GM19468 (cell line): ENCODE data around the gene LEAP2.

Source experiments
- ATAC-seq: cut with Tn5 transposase; IDR thresholded peaks from one replicate; pipeline ENCODE4 v1.9.1; 2021; ENCODE audit warnings: mild to moderate bottlenecking, moderate library complexity, moderate number of reproducible peaks; ENCODE audit not compliant: unreplicated experiment; ENCODE audit errors: extremely low read depth

LEAP2 gene

DNA sequence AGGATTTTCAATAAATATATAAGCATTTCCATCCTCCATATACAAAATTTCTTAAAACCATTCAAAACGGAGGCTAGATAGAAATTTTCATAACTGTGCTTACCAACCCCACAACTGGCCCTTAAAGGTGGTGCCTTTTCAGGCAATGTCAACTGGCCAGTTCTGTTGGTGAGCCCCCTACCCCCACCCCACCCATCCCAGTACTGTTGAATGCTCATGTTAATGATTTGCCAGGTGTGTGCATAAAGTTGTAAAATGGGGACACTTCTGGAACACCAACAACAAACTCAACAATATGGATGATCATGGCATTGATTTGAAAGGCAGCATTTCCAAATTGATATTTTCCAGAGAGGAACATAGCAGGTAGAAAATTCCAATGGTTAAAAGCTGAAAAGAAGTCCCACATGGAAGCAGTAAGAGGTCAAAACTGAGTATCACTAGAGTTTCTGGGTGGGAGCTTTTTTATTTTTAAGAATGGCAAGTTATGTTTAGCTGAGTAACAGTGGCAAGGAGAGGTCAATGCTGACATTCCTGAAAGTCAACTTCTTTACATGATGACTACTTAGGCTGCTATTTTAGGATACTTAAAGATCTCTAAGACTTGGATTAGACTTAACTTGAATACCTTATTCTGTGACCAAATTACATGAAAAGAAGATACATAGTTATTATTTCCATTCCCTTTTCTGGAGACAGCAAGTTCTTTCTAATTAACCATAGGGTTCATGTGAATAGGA is 2.7 kb downstream of the LEAP2 start:
- ATAC-seq, result no peak

DNA sequence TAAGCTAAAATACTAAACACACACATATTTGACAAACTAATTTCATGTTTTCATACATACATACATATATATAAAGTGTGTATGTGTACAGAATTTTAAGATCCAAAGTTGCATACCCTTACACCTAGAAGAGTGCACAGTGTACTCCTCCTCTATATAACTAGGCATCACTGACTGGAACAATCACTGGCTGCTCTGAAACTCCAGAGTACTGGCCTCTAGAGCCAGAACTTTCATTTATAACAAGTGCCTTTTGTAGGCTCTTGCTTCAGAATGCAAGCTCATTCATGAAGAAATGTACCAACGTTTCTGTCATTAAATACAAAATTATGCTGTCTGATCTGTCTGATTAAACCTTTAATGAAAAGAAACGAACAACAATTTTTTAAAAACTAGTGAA is 4.0 kb downstream of the LEAP2 start:
- ATAC-seq, result no peak

DNA sequence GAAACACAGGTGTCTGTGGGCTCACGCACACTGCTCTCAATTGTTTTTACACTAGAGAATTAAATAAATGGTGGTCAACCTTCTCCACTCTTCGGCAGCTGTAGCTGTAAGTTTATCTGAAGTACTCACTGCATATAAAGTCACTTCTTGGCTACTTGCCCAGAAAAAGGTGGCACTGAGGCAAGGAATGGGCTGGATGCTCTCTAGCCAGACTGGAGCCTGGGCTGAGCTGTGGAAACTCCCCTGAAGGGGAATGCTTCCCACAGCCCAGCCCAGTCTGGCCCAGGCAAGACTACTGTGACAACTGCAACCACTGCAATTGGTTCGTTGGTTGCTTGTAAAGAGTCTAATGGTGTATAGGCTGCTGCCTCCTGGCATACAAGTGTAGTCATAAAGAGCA is 4.5 kb downstream of the LEAP2 start:
- no peak for ATAC-seq

- ATAC-seq, result no peak
These were observed 9.9 kb downstream of the LEAP2 start for GRCh38 chr5:132883261-132883834.

DNA sequence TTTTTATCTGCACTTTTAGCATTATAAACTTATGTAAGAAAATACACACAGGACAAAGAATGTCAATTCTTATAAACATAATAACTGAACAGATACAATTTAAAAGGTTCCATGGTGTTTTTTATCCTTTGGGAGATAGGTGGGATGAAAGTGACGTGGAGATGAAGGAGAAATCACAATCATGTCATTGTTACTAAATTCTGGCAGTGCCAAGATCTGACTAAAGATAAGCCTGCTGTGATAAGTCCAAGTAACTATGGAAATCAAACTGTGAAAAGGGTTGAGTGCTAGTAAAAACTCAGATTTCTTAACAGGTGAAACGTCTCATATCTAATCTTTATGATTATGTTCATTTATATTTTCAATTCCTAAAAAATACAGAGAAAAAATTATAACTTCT is 11.1 kb downstream of the LEAP2 start:
- ATAC-seq, result no peak

DNA sequence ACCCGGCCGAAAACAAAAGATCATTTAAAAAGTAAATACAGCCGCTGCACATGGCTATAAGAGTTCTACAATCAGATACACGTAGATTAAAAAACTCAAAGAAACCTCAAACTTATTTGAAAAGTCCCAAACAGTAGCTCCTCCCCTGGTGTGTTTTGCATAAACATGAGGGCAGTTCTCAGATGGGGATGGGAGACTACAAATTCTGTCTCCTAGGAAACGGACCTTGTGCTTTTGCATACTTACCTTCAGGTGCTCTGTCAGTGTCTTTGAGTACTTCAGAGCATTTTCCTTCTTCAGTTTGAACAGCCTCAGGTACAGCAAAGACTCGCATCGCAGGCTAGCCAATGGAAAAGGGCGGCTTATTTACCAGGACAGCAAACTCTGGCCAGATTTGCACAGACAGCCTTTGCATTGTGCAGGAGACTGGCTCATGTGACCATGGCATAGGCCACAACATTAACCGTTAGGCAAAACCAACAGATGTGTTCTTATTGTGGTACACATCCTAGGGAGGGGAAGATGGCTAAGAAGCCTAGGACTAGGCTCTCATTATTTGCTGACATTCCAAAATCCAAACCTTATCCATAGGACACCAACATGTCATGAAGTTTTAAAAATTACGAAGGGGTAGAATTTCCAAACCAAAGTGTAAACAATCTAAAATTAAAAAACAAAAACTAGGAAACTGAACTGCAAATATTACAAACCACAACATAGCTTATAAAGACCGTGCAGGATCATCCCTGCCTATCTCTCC is 12.8 kb downstream of the LEAP2 start:
- ATAC-seq, result no peak

DNA sequence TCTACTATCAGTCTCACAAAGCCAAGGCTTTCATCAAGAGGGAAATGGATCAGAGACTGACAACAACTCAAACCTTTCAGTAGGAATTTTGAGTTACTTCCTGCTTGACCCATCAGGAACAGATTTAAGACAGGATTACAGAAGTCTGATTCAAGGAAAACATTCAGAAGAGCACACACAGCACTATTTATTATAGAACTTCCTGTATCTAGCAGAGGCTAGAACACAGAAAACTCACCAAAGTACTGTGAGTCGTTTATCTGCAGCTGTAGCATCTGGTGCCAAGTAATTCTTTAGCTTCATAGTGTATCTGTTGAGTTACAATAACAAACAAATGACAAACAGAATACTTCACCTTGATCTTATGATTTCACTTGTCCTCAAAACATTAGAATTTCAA is 13.8 kb downstream of the LEAP2 start:
- no peak for ATAC-seq

DNA sequence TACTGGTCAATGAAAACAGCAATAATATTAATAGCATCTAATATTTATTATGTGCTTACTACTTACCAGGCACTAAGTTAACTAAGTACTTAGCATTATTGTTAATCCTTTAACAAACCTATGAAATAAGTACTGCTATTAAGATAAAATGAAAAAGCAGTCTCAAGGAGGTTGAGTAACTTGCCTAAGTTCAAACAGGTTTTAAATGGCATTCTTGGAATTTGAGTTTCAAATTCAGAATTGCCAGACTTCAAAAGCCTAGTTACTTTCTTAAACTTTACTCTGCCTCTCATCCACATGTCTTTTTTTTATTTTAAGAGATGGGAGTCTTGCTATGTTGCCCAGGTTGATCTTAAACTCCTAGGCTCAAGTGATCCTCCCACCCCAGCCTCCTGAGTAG is 16.0 kb downstream of the LEAP2 start:
- no peak for ATAC-seq

GRCh38 chr5:132890817-132891216 is 17.3 kb downstream of the LEAP2 start:
- ATAC-seq, result no peak

GRCh38 chr5:132895719-132896305 is 22.3 kb downstream of the LEAP2 start:
- ATAC-seq, result no peak

DNA sequence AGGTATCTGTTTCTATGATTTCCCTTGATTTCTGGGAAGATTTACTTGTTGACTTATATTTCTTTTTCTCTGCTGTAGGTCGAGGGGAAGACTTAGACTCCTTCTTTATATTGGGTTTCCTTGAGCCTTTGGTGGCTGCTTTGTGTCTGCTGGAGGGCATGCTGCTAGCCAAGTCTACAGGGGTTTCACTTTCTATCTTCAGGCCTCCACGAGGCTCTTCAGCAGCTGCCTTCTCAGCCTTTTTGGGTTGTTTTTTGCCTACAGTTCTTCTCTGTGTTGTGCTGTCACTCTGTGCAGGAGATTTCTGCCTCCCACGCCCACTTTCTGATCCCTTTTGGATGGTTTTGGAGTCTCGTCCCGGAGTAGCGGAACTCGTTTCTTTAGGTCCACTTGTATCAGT is 23.2 kb downstream of the LEAP2 start:
- ATAC-seq, result no peak

DNA sequence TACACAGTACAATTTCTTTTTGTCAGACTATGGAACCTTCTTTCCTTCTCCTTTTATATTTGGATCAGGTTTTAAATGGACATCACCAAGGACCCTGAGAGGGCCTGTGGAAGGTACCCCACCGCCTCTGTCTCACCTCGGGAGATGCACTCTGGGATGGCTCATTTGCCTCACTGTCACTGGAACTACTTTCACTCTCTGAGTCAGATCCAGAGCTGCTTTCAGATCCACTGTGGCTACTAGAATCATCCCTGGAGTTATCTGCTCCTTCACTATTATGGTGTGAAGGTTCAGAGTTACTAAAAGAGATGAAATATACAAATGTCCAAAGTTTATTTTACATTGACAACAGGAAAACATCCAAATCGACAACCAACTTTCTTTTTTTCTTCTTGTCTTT is 24.6 kb downstream of the LEAP2 start:
- ATAC-seq, result no peak

DNA sequence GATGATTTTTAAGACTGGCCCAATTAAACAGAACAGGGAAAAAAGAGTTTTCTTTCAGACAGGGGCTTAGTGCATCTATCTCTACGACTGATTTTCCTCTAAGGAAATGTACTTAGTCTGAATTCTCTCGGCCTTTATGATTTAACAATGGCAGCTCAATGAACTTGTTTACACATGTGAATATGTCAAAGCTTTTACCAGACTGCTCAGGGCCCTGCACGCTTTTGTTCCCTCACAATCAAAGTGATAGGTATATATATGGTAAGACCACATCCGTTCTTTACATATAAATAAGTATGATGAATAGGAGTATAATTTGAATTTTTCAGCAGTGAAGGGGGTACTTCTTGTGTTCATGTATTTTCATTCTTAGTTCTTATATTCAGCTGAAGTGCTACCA is 27.6 kb downstream of the LEAP2 start:
- no peak for ATAC-seq

DNA sequence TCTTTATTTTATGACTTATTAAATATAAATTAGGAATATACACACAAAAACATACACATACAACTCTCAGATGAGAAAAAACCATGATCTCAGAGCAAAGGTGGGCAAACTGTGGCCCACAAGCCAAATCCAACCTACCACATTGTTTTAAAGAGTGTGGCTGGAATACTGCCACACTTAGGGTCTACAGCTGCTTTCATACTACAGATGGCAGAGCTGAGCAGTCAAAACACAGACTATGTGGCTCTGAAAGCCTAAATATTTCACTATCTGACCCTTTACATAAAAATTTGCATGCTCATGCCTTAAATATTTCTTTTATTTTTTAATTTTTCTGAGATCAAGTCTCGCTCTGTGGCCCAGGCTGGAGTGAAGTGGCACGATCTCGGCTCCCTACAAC is 28.3 kb downstream of the LEAP2 start:
- no peak for ATAC-seq

- no peak for ATAC-seq
These were observed 32.5 kb downstream of the LEAP2 start for GRCh38 chr5:132905938-132906337.

- no peak for ATAC-seq
These were observed 33.7 kb downstream of the LEAP2 start for GRCh38 chr5:132907161-132907560.

DNA sequence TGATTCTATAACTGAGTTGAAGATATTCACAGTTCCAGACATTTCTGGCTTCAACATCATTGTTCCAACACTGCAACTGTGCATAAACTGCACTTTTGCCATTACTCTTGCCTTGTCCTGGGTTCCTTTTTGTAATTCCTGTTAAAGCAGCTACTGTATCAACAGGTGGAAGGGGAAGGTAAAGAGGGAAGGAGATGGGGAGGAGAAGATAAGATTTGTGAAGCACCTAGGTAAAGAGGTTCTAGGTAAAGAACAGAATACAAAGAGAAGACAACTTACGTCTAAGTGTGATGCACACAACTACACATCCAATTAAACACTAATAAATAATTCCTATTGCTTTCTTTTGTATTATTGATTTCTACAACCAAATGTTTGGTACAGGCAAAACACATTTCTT is 36.2 kb downstream of the LEAP2 start:
- ATAC-seq, result no peak

GRCh38 chr5:132915681-132916080 is 42.2 kb downstream of the LEAP2 start:
- ATAC-seq, result no peak

DNA sequence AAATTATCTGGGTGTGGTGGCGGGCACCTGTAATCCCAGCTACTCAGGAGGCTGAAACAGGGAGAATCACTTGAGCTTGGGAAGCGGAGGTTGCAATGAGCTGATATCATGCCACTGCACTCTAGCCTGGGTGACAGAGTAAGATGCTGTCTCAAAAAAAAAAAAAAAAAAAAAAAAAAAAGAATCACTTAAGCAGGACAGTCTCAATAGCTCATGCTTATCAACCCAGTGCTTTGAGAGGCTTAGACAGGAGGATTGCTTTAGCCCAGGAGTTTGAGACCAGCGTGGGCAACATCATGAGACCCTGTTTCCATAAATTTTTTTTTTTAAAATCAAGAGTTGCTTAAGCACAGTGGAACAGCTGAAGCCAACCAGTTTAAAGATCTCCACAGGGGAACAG is 42.6 kb downstream of the LEAP2 start:
- ATAC-seq, result no peak
